HepG2 (cell line): ENCODE measurements around the gene DEGS1. TPM values are rescaled to one million over a fixed set of nuclear protein-coding genes. Genes with fewer than 3 reads are reported as not detected.

ENCODE experiments used
- ATF7 ChIP-seq, 2 experiments: fragments of 450-650 bp in 1 of 2; sonication (generic) in 1 of 2; formaldehyde crosslinking in 1 of 2; IDR thresholded peaks; 2 replicates each; pipeline versions ENCODE4 v1.4.0 to v1.6.1; 2016 to 2020; ENCODE audit warnings: antibody characterized with exemption in 1 of 2, mild to moderate bottlenecking in 1 of 2, missing genetic modification reagents in 1 of 2
- FOXJ3 ChIP-seq: sonication (generic); formaldehyde crosslinking; IDR thresholded peaks from 2 replicates; pipeline ENCODE4 v1.4.0; 2020; ENCODE audit warnings: missing genetic modification reagents, mild to moderate bottlenecking, borderline replicate concordance
- KDM6A ChIP-seq: IDR thresholded peaks from 2 replicates; pipeline ENCODE4 v1.6.1; 2016; ENCODE audit warnings: low read depth
- MAZ ChIP-seq, 2 experiments: sonication (generic) in 1 of 2; formaldehyde crosslinking in 1 of 2; IDR thresholded peaks; 2 replicates each; pipeline versions ENCODE4 v1.5.0 to v1.6.1; 2012 to 2020; ENCODE audit warnings: low read depth in 2 of 2, mild to moderate bottlenecking in 2 of 2, borderline replicate concordance in 1 of 2, improper control_type of control experiment in 1 of 2, low read length in 1 of 2, missing genetic modification reagents in 1 of 2, moderate library complexity in 1 of 2
- NFE2L1 ChIP-seq: sonication (generic); formaldehyde crosslinking; IDR thresholded peaks from 2 replicates; pipeline ENCODE4 v1.4.0; 2020; ENCODE audit warnings: missing genetic modification reagents, mild to moderate bottlenecking, borderline replicate concordance
- SAP130 ChIP-seq: IDR thresholded peaks from 2 replicates; pipeline ENCODE4 v1.6.1; 2016; ENCODE audit warnings: low read depth
- THAP8 ChIP-seq: sonication (generic); formaldehyde crosslinking; IDR thresholded peaks from 2 replicates; pipeline ENCODE4 v1.5.1; 2020; ENCODE audit warnings: missing genetic modification reagents, mild to moderate bottlenecking, borderline replicate concordance
- ZFX ChIP-seq: sonication (generic); formaldehyde crosslinking; IDR thresholded peaks from 2 replicates; pipeline ENCODE4 v1.4.0; 2020; ENCODE audit warnings: mild to moderate bottlenecking, low read depth, missing genetic modification reagents, moderate library complexity
- ZFYVE20 ChIP-seq: sonication (generic); formaldehyde crosslinking; IDR thresholded peaks from 2 replicates; pipeline ENCODE4 v1.8.0; 2023; ENCODE audit warnings: low read depth, mild to moderate bottlenecking, moderate library complexity, missing genetic modification reagents, borderline replicate concordance
- ZKSCAN1 ChIP-seq: fragments of 150-350 bp; IDR thresholded peaks from 2 replicates; pipeline ENCODE4 v1.6.1; 2014; ENCODE audit warnings: low read length
- ZNF567 ChIP-seq: sonication (generic); formaldehyde crosslinking; IDR thresholded peaks from 2 replicates; pipeline ENCODE4 v1.8.1; 2023; ENCODE audit warnings: mild to moderate bottlenecking, missing genetic modification reagents, borderline replicate concordance
- ZNF660 ChIP-seq: sonication (generic); formaldehyde crosslinking; IDR thresholded peaks from 2 replicates; pipeline ENCODE4 v1.5.1; 2020; ENCODE audit warnings: mild to moderate bottlenecking, low read depth, missing genetic modification reagents, borderline replicate concordance
- polyA plus RNA-seq, 8 experiments: library from polyadenylated mRNA; depleted of rRNA in 3 of 8; stranded (reverse) in 7 of 8; unstranded in 1 of 8; fragments of >200 nt; fragmentation: Illumina TruSeq in 4 of 8; extraction: Trizol in 4 of 8; gene quantifications; 2 replicates each; pipeline versions ENCODE4 v1.2.1 to v1.2.3, GENCODE V29; 2011 to 2016; ENCODE audit warnings: low read depth in 4 of 8, missing spikeins in 1 of 8, mixed read lengths in 1 of 8; ENCODE audit not compliant: insufficient read depth in 1 of 8
- total RNA-seq, 5 experiments: library from RNA; depleted of rRNA; stranded (reverse); fragments of >200 nt; fragmentation: Illumina TruSeq; extraction: Trizol; gene quantifications; 2 replicates each; pipeline ENCODE4 v1.2.3, GENCODE V29; 2016; ENCODE audit warnings: low read depth in 1 of 5
- TF ChIP-seq, protein P1 (sequence below): sonication (generic); formaldehyde crosslinking; IDR thresholded peaks from 2 replicates; pipeline ENCODE4 v1.4.0; 2020; ENCODE audit warnings: missing genetic modification reagents, mild to moderate bottlenecking, borderline replicate concordance
- TF ChIP-seq, protein P2 (sequence below): fragments of 450-650 bp; IDR thresholded peaks from 2 replicates; pipeline ENCODE4 v1.6.1; 2017; ENCODE audit warnings: mild to moderate bottlenecking
- TF ChIP-seq, protein P3 (sequence below): sonication (generic); formaldehyde crosslinking; IDR thresholded peaks from 2 replicates; pipeline ENCODE4 v1.5.0; 2020; ENCODE audit warnings: missing genetic modification reagents, mild to moderate bottlenecking, borderline replicate concordance
- TF ChIP-seq, protein P4 (sequence below): sonication (generic); formaldehyde crosslinking; IDR thresholded peaks from 2 replicates; pipeline ENCODE4 v1.8.1; 2023; ENCODE audit warnings: mild to moderate bottlenecking, inconsistent platforms, moderate library complexity, missing genetic modification reagents, borderline replicate concordance
- TF ChIP-seq, protein P5 (sequence below): sonication (generic); formaldehyde crosslinking; IDR thresholded peaks from 2 replicates; pipeline ENCODE4 v1.8.0; 2023; ENCODE audit warnings: mild to moderate bottlenecking, missing genetic modification reagents

The DEGS1 gene
- total and polyA plus RNA-seq, 2 of the 13 experiments (the other 11 are each of a cell fraction or from before 2014, with no cell fraction given), result 18.1 to 35.9 TPM

DNA sequence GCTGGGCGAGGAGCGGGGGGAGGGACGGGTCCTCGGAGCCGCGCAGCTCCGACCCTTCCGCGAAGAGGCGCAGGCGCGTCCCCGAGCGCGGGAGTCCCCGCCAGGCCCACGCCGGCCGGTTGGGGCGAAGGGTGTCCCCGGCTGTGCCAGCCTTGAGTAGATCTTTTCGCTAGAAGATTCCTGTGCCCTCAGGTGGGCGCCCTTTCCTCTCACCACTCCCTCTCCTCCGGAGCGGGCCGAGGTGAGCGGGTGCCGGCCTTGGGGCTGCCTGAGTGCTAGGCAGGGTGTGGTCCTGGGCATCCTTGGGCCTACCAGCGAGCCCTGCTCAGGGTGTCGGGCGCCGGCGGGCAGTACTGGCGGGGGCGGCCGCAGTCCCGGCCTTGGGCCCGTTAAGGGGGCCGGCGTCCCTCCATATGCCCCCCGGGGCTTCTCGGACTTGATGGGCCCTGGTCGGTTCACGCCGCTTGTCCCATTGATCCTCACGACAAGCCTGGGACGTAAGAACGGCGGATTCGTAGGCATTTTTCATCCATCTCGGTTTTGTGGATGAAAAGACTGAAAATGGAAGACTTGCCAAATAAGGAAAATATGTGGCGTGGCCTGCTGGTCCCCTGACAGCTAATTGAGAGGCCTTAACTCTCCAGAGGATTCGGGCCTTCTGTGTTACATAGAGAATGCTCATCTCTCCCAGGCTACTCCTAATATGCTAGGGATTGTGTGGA is 712 bp downstream of the DEGS1 start (continued):
- TF ChIP-seq, protein P1, sequence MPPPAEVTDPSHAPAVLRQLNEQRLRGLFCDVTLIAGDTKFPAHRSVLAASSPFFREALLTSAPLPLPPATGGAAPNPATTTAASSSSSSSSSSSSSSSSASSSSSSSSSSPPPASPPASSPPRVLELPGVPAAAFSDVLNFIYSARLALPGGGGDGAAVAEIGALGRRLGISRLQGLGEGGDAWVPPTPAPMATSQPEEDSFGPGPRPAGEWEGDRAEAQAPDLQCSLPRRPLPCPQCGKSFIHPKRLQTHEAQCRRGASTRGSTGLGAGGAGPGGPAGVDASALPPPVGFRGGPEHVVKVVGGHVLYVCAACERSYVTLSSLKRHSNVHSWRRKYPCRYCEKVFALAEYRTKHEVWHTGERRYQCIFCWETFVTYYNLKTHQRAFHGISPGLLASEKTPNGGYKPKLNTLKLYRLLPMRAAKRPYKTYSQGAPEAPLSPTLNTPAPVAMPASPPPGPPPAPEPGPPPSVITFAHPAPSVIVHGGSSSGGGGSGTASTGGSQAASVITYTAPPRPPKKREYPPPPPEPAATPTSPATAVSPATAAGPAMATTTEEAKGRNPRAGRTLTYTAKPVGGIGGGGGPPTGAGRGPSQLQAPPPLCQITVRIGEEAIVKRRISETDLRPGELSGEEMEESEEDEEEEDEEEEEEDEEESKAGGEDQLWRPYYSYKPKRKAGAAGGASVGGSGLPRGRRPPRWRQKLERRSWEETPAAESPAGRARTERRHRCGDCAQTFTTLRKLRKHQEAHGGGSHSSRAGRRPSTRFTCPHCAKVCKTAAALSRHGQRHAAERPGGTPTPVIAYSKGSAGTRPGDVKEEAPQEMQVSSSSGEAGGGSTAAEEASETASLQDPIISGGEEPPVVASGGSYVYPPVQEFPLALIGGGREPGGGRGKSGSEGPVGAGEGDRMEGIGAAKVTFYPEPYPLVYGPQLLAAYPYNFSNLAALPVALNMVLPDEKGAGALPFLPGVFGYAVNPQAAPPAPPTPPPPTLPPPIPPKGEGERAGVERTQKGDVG (CRISPR knock-in tag), result no peak
- peak; percentile 73 for TF ChIP-seq ZFX
- TF ChIP-seq THAP8 (CRISPR knock-in tag), result no peak
- TF ChIP-seq MAZ (IDR thresholded peaks at IDR 0.05; ENCODE audit: borderline replicate concordance, low read depth, low read length), result no peak
- TF ChIP-seq MAZ (CRISPR knock-in tag; IDR thresholded peaks at IDR 0.05; ENCODE audit: low read depth), result no peak
- peak; percentile 16; the same call in 1 of the 2 replicates for TF ChIP-seq SAP130
- 0 out of 2 replicates have a peak, but pooled peaks have one; percentile 2 for TF ChIP-seq ZFYVE20 (CRISPR knock-in tag)
- TF ChIP-seq ZKSCAN1, result no peak
- TF ChIP-seq NFE2L1, result no peak
- TF ChIP-seq, protein P2, sequence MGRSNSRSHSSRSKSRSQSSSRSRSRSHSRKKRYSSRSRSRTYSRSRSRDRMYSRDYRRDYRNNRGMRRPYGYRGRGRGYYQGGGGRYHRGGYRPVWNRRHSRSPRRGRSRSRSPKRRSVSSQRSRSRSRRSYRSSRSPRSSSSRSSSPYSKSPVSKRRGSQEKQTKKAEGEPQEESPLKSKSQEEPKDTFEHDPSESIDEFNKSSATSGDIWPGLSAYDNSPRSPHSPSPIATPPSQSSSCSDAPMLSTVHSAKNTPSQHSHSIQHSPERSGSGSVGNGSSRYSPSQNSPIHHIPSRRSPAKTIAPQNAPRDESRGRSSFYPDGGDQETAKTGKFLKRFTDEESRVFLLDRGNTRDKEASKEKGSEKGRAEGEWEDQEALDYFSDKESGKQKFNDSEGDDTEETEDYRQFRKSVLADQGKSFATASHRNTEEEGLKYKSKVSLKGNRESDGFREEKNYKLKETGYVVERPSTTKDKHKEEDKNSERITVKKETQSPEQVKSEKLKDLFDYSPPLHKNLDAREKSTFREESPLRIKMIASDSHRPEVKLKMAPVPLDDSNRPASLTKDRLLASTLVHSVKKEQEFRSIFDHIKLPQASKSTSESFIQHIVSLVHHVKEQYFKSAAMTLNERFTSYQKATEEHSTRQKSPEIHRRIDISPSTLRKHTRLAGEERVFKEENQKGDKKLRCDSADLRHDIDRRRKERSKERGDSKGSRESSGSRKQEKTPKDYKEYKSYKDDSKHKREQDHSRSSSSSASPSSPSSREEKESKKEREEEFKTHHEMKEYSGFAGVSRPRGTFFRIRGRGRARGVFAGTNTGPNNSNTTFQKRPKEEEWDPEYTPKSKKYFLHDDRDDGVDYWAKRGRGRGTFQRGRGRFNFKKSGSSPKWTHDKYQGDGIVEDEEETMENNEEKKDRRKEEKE, result no peak
- no peak for TF ChIP-seq ZNF660 (CRISPR knock-in tag)
- TF ChIP-seq FOXJ3 (CRISPR knock-in tag), result no peak
- TF ChIP-seq, protein P3, sequence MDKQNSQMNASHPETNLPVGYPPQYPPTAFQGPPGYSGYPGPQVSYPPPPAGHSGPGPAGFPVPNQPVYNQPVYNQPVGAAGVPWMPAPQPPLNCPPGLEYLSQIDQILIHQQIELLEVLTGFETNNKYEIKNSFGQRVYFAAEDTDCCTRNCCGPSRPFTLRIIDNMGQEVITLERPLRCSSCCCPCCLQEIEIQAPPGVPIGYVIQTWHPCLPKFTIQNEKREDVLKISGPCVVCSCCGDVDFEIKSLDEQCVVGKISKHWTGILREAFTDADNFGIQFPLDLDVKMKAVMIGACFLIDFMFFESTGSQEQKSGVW (CRISPR knock-in tag), result no peak
- TF ChIP-seq, protein P4, sequence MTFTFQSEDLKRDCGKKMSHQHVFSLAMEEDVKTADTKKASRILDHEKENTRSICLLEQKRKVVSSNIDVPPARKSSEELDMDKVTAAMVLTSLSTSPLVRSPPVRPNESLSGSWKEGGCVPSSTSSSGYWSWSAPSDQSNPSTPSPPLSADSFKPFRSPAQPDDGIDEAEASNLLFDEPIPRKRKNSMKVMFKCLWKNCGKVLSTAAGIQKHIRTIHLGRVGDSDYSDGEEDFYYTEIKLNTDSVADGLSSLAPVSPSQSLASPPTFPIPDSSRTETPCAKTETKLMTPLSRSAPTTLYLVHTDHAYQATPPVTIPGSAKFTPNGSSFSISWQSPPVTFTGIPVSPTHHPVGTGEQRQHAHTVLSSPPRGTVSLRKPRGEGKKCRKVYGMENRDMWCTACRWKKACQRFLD (CRISPR knock-in tag), result no peak
- TF ChIP-seq, protein P5, sequence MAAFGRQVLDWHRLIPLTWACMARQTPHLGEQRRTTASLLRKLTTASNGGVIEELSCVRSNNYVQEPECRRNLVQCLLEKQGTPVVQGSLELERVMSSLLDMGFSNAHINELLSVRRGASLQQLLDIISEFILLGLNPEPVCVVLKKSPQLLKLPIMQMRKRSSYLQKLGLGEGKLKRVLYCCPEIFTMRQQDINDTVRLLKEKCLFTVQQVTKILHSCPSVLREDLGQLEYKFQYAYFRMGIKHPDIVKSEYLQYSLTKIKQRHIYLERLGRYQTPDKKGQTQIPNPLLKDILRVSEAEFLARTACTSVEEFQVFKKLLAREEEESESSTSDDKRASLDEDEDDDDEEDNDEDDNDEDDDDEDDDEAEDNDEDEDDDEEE, result no peak
- TF ChIP-seq ATF7 (IDR thresholded peaks at IDR 0.05), result no peak
- TF ChIP-seq ATF7 (CRISPR knock-in tag; IDR thresholded peaks at IDR 0.05), result no peak
- TF ChIP-seq KDM6A (CRISPR knock-in tag), result no peak
- no peak for TF ChIP-seq ZNF567 (CRISPR knock-in tag)
